DMS53 treated with DMSO at 0.1 percent for 48 hours (cell line): ENCODE measurements around the gene GPRC5B.

Experiments used
- DNase-seq: peaks from one replicate; lab custom pipeline; 2025; ENCODE audit not compliant: unreplicated experiment; lab: John Stamatoyannopoulos, UW

The GPRC5B gene

GRCh38 chr16:19846436-19846835 lies 38.2 kb downstream of the GPRC5B start:
- no peak for DNase-seq

GRCh38 chr16:19844945-19845641 lies 39.6 kb downstream of the GPRC5B start:
- no peak for DNase-seq

GRCh38 chr16:19843371-19843770 lies 41.3 kb downstream of the GPRC5B start:
- DNase-seq: no peak

- no peak for DNase-seq
Observed at GRCh38 chr16:19842426-19843157, 42.1 kb downstream of the GPRC5B start.

GRCh38 chr16:19841184-19841583 lies 43.5 kb downstream of the GPRC5B start:
- no peak for DNase-seq

GRCh38 chr16:19840524-19841110 lies 44.0 kb downstream of the GPRC5B start:
- DNase-seq: peak; percentile 5

- no peak for DNase-seq
Observed at GRCh38 chr16:19837984-19838707, 46.5 kb downstream of the GPRC5B start.

- no peak for DNase-seq
Observed at GRCh38 chr16:19837331-19837980, 47.2 kb downstream of the GPRC5B start.

GRCh38 chr16:19835968-19836421 lies 48.7 kb downstream of the GPRC5B start:
- DNase-seq: no peak

GRCh38 chr16:19835196-19835595 lies 49.5 kb downstream of the GPRC5B start:
- DNase-seq: no peak

GRCh38 chr16:19833581-19833980 lies 51.1 kb downstream of the GPRC5B start:
- no peak for DNase-seq

GRCh38 chr16:19833176-19833575 lies 51.5 kb downstream of the GPRC5B start:
- no peak for DNase-seq

- DNase-seq: no peak
Observed at GRCh38 chr16:19831678-19832077, 53.0 kb downstream of the GPRC5B start.

GRCh38 chr16:19830902-19831560 lies 53.6 kb downstream of the GPRC5B start:
- no peak for DNase-seq

GRCh38 chr16:19829844-19830692 lies 54.6 kb downstream of the GPRC5B start:
- DNase-seq: no peak

- DNase-seq: no peak
Observed at GRCh38 chr16:19824216-19824615, 60.4 kb downstream of the GPRC5B start.

- DNase-seq: no peak
Observed at GRCh38 chr16:19823322-19823721, 61.3 kb downstream of the GPRC5B start.

- no peak for DNase-seq
Observed at GRCh38 chr16:19822533-19822932, 62.1 kb downstream of the GPRC5B start.

GRCh38 chr16:19817875-19818274 lies 66.8 kb downstream of the GPRC5B start:
- DNase-seq: no peak

GRCh38 chr16:19817122-19817521 lies 67.5 kb downstream of the GPRC5B start:
- DNase-seq: no peak
